Mucosa of descending colon (tissue), 3 donors: Measurements from ENCODE around the gene TATDN3. TPM values are rescaled to one million over a fixed set of nuclear protein-coding genes. Genes with fewer than 3 reads are reported as not detected.
"Not testable (repeated sequence)": the region's sequence is repeated elsewhere in the genome, so short reads cannot be mapped to it uniquely, and the experiment has no call there.

Source experiments
- ATAC-seq: fragments of 200-7000 bp; cut with Tn5 transposase; one replicate; pipeline ENCODE4 v1.9.1; 2020; ENCODE audit warnings: mild to moderate bottlenecking, moderate library complexity
- DNase-seq, 3 donors: peaks; one replicate each; pipeline ENCODE4 v3.0.0-alpha.2; 2020
- H3K36me3 ChIP-seq: fragments of 200-600 bp; one replicate; pipeline ENCODE4 v1.8.0; 2021; ENCODE audit warnings: low read depth, mild to moderate bottlenecking
- H3K4me1 ChIP-seq: fragments of 200-600 bp; one replicate; pipeline ENCODE4 v1.8.0; 2021; ENCODE audit warnings: low read depth, mild to moderate bottlenecking
- H3K4me3 ChIP-seq: fragments of 200-600 bp; one replicate; pipeline ENCODE4 v1.8.0; 2021; ENCODE audit warnings: mild to moderate bottlenecking
- H3K9me3 ChIP-seq: fragments of 200-600 bp; one replicate; pipeline ENCODE4 v1.8.0; 2021; ENCODE audit warnings: mild to moderate bottlenecking
- intact Hi-C, 2 donors: fragments of 100-400 bp; cut with DNase I in 1 of 2; cut with micrococcal nuclease in 1 of 2; formaldehyde crosslinking; loops; one replicate each; pipeline versions ENCODE4 v1.11.0 to v1.11.1; 2022; cut with DNase I, micrococcal nuclease
- total RNA-seq, 3 donors: library from RNA; stranded (reverse); fragmentation: NEBNext Ultra II Directional in 2 of 3; extraction: Animal tissue kit (Norgen Biotek cat#: 25700) in 2 of 3; gene quantifications; one replicate each; pipeline versions ENCODE4 v1.2.1 to v1.2.4, GENCODE V29; 2021 to 2023
- TF ChIP-seq, protein P1 (sequence below): fragments of 200-600 bp; IDR thresholded peaks from one replicate; pipeline ENCODE4 v1.8.0; 2022; ENCODE audit warnings: antibody characterized with exemption, mild to moderate bottlenecking
- donor health status: DM: no; HTN: no; CAD: no; lungs with moderate emphysema.
- donor health status: DM: no; HTN: no; CAD: no.
- donor health status: DM: no; HTN: yes; CAD: no.

Gene TATDN3
- total RNA-seq, 3 donors from 2014 or later = 9.2 to 10.8 (median 10.5) TPM

DNA sequence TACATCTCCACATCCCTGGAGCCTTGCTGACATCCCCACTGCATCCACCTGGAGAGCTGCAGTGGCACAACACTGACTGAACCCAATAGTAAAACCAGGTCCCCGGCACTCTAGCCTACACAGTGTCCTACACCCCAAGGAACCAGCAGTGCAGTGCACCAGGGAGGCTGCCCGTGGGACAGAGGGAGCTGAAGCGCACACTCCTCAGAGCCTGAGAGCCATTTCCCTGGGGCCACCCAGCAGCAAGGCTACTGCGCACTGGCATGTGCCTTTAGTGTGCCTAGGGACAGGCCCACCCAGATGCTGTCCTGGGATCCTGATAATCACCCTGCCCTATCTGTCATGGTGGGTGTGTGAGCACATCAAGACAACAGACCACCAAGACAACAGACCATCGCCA lies 32.0 kb upstream of the TATDN3 start:
- ATAC-seq = peak; percentile 18

GRCh38 chr1:212760126-212760823 lies 31.4 kb upstream of the TATDN3 start:
- H3K4me1 ChIP-seq = no peaks in the 10 kb centered on the region
- H3K4me3 ChIP-seq = no peak overlapping the region
- ATAC-seq = peak; percentile 65
- intact Hi-C loops = no loop called here
- H3K36me3 ChIP-seq = no peaks in the 10 kb centered on the region
- peak in 2 of 3 donors; percentile 41 to 46 for DNase-seq
- H3K9me3 ChIP-seq = no peaks in the 10 kb centered on the region
- TF ChIP-seq, protein P1, sequence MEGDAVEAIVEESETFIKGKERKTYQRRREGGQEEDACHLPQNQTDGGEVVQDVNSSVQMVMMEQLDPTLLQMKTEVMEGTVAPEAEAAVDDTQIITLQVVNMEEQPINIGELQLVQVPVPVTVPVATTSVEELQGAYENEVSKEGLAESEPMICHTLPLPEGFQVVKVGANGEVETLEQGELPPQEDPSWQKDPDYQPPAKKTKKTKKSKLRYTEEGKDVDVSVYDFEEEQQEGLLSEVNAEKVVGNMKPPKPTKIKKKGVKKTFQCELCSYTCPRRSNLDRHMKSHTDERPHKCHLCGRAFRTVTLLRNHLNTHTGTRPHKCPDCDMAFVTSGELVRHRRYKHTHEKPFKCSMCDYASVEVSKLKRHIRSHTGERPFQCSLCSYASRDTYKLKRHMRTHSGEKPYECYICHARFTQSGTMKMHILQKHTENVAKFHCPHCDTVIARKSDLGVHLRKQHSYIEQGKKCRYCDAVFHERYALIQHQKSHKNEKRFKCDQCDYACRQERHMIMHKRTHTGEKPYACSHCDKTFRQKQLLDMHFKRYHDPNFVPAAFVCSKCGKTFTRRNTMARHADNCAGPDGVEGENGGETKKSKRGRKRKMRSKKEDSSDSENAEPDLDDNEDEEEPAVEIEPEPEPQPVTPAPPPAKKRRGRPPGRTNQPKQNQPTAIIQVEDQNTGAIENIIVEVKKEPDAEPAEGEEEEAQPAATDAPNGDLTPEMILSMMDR = peak; percentile 9

More for the DNA sequence above, 32.0 kb upstream of the TATDN3 start:
- no peaks in the 10 kb centered on the region for H3K9me3 ChIP-seq
- no peaks in the 10 kb centered on the region for H3K4me1 ChIP-seq
- H3K4me3 ChIP-seq = no peak overlapping the region
- intact Hi-C loops = no loop called here
- DNase-seq = no peak
- TF ChIP-seq, protein P1 = no peak
- H3K36me3 ChIP-seq = no peaks in the 10 kb centered on the region

GRCh38 chr1:212762234-212762633 lies 29.5 kb upstream of the TATDN3 start:
- DNase-seq (no peak), ATAC-seq (no peak)
- TF ChIP-seq, protein P1 = no peak
- Histone ChIP-seq H3K4me1 (no peaks in the 10 kb centered on the region), H3K36me3 (no peaks in the 10 kb centered on the region), H3K9me3 (no peaks in the 10 kb centered on the region), H3K4me3 (no peak overlapping the region)
- intact Hi-C loops = no loop called here

DNA sequence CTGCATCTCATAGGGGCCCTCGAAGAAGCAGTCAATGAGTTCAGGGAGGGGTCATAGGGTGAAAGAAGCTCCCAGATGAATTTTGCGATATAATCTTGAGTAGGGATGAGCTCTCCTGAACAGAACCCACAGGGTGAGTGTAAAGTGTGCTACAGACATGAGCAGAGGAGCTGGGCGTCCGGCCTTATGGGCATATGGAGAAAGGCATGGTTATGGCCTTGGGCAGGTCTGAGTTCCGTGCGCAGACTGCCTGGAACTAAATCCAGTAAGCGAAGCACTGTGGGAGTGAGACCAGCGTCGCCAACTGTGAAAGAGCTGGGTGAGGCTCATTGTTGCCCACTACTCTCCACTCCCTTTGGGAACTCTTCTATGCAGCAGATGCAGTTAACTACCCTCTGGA lies 28.9 kb upstream of the TATDN3 start:
- no peaks in the 10 kb centered on the region for H3K36me3 ChIP-seq
- H3K4me3 ChIP-seq = no peak overlapping the region
- no peaks in the 10 kb centered on the region for H3K9me3 ChIP-seq
- intact Hi-C loops = no loop called here
- ATAC-seq (no peak), DNase-seq (no peak)
- no peaks in the 10 kb centered on the region for H3K4me1 ChIP-seq
- TF ChIP-seq, protein P1 = no peak

GRCh38 chr1:212764718-212765281 lies 26.9 kb upstream of the TATDN3 start:
- H3K4me3 ChIP-seq, intact Hi-C loops, ATAC-seq, H3K4me1 ChIP-seq, H3K36me3 ChIP-seq, DNase-seq: not testable (repeated sequence)
- H3K9me3 ChIP-seq = peaks cover 19% of the 10 kb centered on the region

- H3K9me3 ChIP-seq = peaks cover 30% of the 10 kb centered on the region
- ATAC-seq, H3K36me3 ChIP-seq, DNase-seq, H3K4me3 ChIP-seq, intact Hi-C loops, H3K4me1 ChIP-seq: not testable (repeated sequence)
These were observed 24.9 kb upstream of the TATDN3 start for GRCh38 chr1:212766825-212767224.
